Osteocyte (in vitro differentiated cells): ENCODE measurements around the gene ADRA2A. TPM values are rescaled to one million over a fixed set of nuclear protein-coding genes. Genes with fewer than 3 reads are reported as not detected.

ENCODE experiments used
- DNase-seq: peaks from one replicate; pipeline ENCODE4 v3.0.0; 2021; ENCODE audit warnings: mixed read lengths; ENCODE audit not compliant: unreplicated experiment; ENCODE audit errors: extremely low spot score
- H3K27ac Mint-ChIP-seq: one replicate; pipeline ENCODE4 v1.8.0; 2021; ENCODE audit warnings: mild to moderate bottlenecking, mixed read lengths; ENCODE audit not compliant: unreplicated experiment
- H3K27me3 Mint-ChIP-seq: one replicate; pipeline ENCODE4 v1.8.0; 2021; ENCODE audit warnings: mixed read lengths; ENCODE audit not compliant: unreplicated experiment
- H3K36me3 Mint-ChIP-seq: one replicate; pipeline ENCODE4 v1.8.0; 2021; ENCODE audit warnings: mixed read lengths; ENCODE audit not compliant: unreplicated experiment
- H3K4me1 Mint-ChIP-seq: one replicate; pipeline ENCODE4 v1.8.0; 2021; ENCODE audit warnings: mixed read lengths; ENCODE audit not compliant: unreplicated experiment
- H3K4me3 Mint-ChIP-seq: one replicate; pipeline ENCODE4 v1.8.0; 2021; ENCODE audit warnings: mild to moderate bottlenecking, moderate library complexity, mixed read lengths; ENCODE audit not compliant: unreplicated experiment
- H3K9me3 Mint-ChIP-seq: one replicate; pipeline ENCODE4 v1.8.0; 2021; ENCODE audit warnings: mixed read lengths; ENCODE audit not compliant: unreplicated experiment
- CTCF ChIP-seq: fragments of 200-600 bp; sonication (generic); IDR thresholded peaks from 2 replicates; pipeline ENCODE4 v1.5.0; 2021; ENCODE audit warnings: antibody characterized with exemption, mild to moderate bottlenecking, moderate library complexity
- total RNA-seq: library from RNA; stranded (reverse); gene quantifications from 2 replicates; pipeline ENCODE4 v1.2.1, GENCODE V29; 2021

ADRA2A gene
- total RNA-seq, 1 donor from 2014 or later, result not detected

GRCh38 chr10:111079241-111079760, 2.5 kb downstream of the ADRA2A start:
- Mint-ChIP-seq H3K36me3 (no peaks in the 10 kb centered on the region), H3K4me3 (no peak overlapping the region), H3K9me3 (no peaks in the 10 kb centered on the region), H3K27ac (no peak overlapping the region), H3K27me3 (peaks cover 39% of the 10 kb centered on the region), H3K4me1 (peaks cover 7% of the 10 kb centered on the region)
- no peak for DNase-seq
- TF ChIP-seq CTCF, result no peak

- peak; percentile 64 for DNase-seq
- Mint-ChIP-seq H3K9me3 (no peaks in the 10 kb centered on the region), H3K4me1 (peaks cover 7% of the 10 kb centered on the region), H3K27ac (no peak overlapping the region), H3K27me3 (peaks cover 37% of the 10 kb centered on the region), H3K4me3 (no peak overlapping the region), H3K36me3 (no peaks in the 10 kb centered on the region)
- no peak for TF ChIP-seq CTCF
These were observed 3.0 kb downstream of the ADRA2A start for GRCh38 chr10:111079781-111080180.

GRCh38 chr10:111080224-111080623, 3.4 kb downstream of the ADRA2A start:
- H3K4me1 Mint-ChIP-seq, result peaks cover 7% of the 10 kb centered on the region
- TF ChIP-seq CTCF, result no peak
- no peaks in the 10 kb centered on the region for H3K9me3 Mint-ChIP-seq
- no peak overlapping the region for H3K4me3 Mint-ChIP-seq
- DNase-seq, result no peak
- no peak overlapping the region for H3K27ac Mint-ChIP-seq
- H3K36me3 Mint-ChIP-seq, result no peaks in the 10 kb centered on the region
- H3K27me3 Mint-ChIP-seq, result peaks cover 33% of the 10 kb centered on the region

- Mint-ChIP-seq H3K27ac (no peak overlapping the region), H3K27me3 (peaks cover 29% of the 10 kb centered on the region), H3K4me3 (no peak overlapping the region), H3K9me3 (no peaks in the 10 kb centered on the region), H3K4me1 (peaks cover 3% of the 10 kb centered on the region), H3K36me3 (no peaks in the 10 kb centered on the region)
- no peak for TF ChIP-seq CTCF
- peak; percentile 46 for DNase-seq
These were observed 4.8 kb downstream of the ADRA2A start for GRCh38 chr10:111081595-111081994.

- Mint-ChIP-seq H3K4me1 (peaks cover 3% of the 10 kb centered on the region), H3K27me3 (peaks cover 33% of the 10 kb centered on the region), H3K9me3 (no peaks in the 10 kb centered on the region), H3K36me3 (no peaks in the 10 kb centered on the region), H3K4me3 (no peak overlapping the region), H3K27ac (no peak overlapping the region)
- no peak for TF ChIP-seq CTCF
- peak; percentile 84 for DNase-seq
These were observed 5.5 kb downstream of the ADRA2A start for GRCh38 chr10:111082102-111082975.
